Measurements from ENCODE around the gene SLC22A5. TPM values are rescaled to one million over a fixed set of nuclear protein-coding genes. Genes with fewer than 3 reads are reported as not detected.
A peak's percentile ranks its signal among the peaks of the same experiment; 100 is the strongest.
"Not testable (repeated sequence)": the region's sequence is repeated elsewhere in the genome, so short reads cannot be mapped to it uniquely, and the experiment has no call there.

Gene SLC22A5
- total RNA-seq, 2 donors from 2014 or later = 7.4 to 9.6 TPM

DNA sequence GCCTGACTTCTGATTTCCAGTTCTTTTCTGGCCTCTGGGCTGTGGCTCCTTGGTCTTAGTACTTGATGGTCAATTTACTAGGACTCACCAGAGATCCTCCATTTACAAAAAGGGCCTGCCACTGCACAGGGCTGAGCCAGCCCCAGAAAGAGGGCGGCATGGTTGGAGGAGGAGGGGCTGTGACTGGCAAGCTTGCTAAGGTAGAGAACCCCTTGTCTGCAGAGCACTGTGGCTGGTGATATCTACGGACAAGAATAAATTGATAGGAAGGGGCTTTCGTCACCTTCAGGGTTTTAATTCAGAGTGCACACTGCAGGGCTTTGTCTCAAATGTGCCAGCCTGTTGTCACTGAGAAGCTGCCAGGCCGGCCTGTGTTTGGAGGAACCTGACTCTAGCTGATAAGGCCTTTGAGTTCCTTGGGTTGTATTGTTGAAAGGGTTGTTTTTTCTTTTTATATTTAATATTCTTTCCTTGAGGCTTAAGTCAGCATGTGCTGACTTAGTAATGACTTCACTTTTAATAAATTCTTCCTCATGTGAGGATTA is 15.1 kb downstream of the SLC22A5 start:
- DNase-seq (ENCODE audit: low spot score) = no peak
- intact Hi-C loops (cut with DNase I) = loop anchor here in 1 of 2 donors (10.0 kb wide), 1 partner anchor 110 kb away; the partner anchor contains the start of gene IRF1

DNA sequence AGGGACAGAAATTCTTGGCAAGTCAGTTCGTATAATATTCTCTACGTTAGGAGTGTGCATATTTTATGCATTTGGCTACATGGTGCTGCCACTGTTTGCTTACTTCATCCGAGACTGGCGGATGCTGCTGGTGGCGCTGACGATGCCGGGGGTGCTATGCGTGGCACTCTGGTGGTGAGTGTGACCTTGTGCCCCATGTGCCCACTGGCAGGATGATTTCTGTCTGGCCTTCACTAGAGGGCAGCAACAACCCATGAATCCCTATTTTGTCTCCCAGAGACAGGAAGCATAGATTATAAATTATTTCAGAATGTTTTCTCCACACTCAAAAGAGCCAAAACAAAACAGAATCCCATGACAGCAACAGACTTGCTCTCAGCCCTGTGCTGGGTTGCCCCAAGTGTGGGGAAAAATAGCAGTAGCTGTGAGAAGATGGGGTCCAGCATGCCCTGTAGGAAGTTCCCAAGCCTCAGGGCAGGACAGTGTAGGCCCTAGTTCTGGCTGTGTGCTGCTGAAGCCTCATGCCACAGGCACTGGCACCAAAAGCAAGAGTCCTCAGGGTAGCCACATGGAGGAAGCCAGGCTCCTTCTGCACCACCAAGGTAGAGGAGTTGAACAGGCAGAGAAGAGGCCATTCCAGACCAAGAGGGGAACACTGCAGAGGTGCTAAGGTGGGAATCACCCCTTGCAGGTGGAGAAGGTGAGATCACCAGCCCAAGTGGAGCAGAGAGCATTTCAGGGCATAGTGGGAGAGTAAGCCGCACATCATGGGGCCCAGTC is 16.0 kb downstream of the SLC22A5 start:
- DNase-seq (ENCODE audit: low spot score) = no peak
- intact Hi-C loops (cut with DNase I) = loop anchor here (2.0 to 10.0 kb wide), 2 partner anchors 109 to 115 kb away; partner anchors contain the start of gene IRF1 (in 1 of the 2)

DNA sequence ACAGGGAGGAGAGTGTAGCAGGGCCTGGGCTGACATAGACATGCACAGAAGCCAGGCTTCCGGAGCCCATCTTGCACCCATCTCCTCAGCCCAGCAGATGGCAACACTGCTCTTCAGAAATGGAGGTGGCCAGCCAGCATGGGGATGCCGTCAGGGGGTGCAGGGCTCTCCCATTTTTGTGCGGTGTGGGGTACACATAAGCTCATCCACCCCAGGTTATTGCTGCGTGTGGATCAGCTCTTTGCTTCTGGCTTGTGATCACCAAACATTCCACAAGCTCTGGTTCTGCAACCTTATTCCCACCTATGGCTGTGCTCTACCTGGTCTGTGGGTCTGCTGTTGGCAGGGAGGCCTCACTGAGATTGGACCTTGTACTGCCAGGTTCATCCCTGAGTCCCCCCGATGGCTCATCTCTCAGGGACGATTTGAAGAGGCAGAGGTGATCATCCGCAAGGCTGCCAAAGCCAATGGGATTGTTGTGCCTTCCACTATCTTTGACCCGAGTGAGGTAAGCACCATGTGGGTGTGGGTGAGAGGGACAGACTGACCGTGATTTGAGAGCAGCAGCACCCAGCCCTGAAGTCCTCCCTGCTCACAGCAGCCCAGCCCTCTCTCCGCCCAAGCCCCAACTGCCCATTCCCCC is 17.3 kb downstream of the SLC22A5 start:
- intact Hi-C loops (cut with DNase I) = loop anchor here (2.0 to 10.0 kb wide), 2 partner anchors 108 to 114 kb away; partner anchors contain the start of gene IRF1 (in 1 of the 2)
- DNase-seq (ENCODE audit: low spot score) = peak; percentile 92

DNA sequence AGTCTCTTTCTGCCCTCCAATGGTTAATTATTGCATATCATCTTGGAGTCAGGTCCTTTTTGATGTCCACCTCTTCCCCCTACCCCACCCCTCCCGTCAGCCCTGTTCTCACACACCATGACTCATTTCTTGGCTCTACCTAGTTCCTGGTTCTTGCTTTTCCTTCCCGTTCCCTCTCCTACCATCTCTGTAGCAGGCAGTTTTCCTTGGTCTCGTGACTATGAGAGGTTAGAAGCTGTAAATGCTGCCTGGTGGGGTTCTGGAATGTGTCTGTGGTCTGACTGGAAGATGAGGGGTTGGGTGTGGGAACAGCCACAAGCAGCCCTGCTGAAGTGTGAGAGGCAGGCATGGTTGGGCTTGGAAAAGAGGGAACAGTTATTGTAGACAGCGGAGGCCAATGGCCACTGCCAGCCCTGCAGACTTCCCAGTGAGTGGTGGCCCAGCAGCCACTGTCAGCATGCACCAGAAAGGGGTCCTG is 18.2 kb downstream of the SLC22A5 start:
- no peak for DNase-seq (ENCODE audit: low spot score)
- intact Hi-C loops (cut with DNase I) = loop anchor here (2.0 to 10.0 kb wide), 2 partner anchors 107 to 113 kb away; partner anchors contain the start of gene IRF1 (in 1 of the 2)

DNA sequence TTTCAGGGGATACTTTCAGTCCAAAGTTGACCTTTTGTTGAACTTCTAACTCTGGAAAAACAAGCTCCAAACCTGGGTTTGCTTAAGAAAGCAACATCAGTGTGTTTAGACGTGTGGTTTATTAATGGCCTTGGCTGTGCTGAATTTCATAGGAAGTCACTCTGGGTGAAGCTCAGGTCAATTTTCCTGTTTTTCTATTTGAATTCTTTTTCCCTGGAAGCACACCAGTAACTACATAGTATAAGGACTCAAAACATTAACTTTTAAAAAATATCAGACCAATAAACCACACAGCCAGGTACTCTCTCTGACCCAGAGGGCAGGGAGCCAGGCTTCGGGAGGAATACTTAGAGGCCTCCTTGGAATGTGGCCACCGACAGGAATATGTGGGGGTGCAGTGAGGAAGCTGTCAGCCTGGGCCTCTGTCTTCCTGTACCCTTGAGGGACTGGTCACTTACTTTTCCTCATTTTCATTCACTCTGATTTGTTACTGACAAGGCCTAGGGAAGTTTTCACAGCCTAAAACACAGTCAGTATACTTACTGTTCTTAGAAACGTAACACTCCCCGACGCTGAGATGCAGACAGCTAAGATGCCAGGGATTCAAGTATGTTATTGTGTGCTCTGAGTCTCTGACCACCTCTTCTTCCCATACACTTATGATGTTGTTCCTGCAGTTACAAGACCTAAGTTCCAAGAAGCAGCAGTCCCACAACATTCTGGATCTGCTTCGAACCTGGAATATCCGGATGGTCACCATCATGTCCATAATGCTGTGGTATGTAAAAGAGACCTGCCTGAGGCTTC is 18.9 kb downstream of the SLC22A5 start:
- DNase-seq (ENCODE audit: low spot score) = no peak
- intact Hi-C loops (cut with DNase I) = loop anchor here in 1 of 2 donors (10.0 kb wide), 1 partner anchor 106 kb away; the partner anchor contains the start of gene IRF1

DNA sequence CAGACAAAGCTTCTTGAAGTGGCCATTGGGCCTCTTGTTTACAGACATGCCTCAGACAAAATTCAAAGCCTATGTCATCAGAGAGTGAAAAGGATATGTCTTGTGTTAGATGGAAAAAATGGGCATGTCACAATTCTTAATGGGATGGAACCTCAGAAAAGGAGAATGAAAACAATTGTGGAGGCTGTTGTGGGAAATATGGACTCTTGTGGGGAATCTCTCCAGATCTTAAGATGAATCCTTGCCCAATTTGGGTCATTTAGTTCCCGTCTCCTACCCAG is 19.5 kb downstream of the SLC22A5 start:
- intact Hi-C loops (cut with DNase I) = loop anchor here in 1 of 2 donors (10.0 kb wide), 1 partner anchor 106 kb away; the partner anchor contains the start of gene IRF1
- no peak for DNase-seq (ENCODE audit: low spot score)

DNA sequence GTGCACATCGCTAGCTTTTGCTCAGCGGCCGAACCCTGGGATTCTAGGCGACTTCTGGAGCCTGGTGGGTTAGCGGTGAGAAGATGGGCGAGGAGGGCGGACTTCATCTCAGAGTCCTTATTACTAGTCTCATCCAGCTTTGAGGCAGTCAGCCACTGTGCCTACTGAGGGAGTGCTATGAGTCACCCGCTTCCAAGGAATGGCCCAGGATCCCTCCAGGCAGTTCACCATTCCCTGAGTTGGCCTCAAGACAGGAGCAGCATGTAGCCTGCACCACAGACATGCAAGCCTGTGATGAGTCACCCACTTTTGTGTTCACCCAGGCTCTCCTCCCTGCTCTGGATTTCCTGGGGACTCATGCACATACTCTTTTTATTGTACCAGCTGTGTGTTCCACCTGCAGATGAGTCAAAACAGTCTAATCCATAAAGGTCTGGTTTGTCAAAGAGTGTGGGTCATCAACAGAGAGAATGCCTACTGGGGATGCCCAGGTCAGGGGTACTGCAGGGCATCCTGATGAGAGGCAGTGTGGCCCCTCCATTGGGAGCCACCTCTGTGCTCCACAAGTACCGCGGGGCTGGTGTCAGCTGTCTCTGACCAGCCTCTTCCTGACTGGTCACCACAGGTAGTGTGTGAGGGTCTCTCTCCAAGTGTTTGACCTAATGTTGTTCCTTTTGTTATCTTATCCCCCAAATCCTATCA is 20.2 kb downstream of the SLC22A5 start:
- peak; percentile 86 for DNase-seq (ENCODE audit: low spot score)
- intact Hi-C loops (cut with DNase I) = loop anchor here in 1 of 2 donors (10.0 kb wide), 1 partner anchor 105 kb away; the partner anchor contains the start of gene IRF1

DNA sequence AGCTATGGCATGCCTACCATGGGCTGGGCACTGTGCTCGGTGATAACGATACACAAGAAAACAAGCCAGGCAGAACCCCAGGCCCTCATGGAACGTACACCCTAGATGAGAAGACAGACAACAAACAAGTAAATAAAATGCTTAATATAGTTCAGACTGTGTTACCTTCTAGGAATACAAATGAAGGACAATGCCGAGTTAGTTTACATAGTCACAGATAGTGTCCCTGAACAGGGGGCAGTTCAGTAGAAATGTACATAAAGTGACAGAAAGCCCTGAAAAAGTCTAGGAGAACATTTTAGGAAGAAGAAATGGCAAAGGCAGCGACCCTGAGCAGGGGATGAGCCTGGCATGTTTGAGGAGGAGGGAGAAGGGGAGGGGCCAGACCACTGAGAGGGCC is 21.7 kb downstream of the SLC22A5 start:
- intact Hi-C loops (cut with DNase I) = no loop called here
- DNase-seq (ENCODE audit: low spot score) = no peak

DNA sequence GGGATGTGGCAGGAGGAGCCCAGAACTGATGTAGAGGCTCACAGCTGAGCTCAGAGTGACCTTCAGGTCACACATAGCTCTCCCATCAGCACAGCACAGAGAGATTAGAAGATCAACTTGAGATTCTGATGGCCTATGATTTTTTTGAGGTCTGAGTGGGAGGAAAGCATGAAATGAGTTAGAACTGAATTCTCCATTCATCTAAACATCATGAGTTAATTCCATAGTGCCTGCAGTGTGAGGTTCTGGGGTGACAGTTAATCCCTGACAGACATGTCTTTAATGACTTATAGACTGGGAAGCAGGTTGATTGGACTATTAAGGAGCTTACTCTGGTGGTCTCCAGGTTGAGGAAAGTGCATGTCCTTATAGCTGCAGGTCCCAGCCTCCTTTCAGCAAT is 22.4 kb downstream of the SLC22A5 start:
- no peak for DNase-seq (ENCODE audit: low spot score)
- intact Hi-C loops (cut with DNase I) = no loop called here

DNA sequence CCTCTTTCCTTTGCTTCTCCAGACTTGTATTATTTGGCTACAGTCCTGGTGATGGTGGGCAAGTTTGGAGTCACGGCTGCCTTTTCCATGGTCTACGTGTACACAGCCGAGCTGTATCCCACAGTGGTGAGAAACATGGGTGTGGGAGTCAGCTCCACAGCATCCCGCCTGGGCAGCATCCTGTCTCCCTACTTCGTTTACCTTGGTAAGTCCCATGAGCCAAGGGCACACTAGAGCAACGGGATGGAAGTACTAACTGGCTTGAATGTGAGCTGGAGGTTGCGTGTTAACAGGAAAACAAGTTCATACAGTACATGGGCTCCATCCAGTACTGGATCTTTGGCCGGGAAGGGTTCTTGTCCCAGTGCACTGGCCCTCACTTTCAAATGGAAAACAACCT is 22.9 kb downstream of the SLC22A5 start:
- DNase-seq (ENCODE audit: low spot score) = no peak
- intact Hi-C loops (cut with DNase I) = no loop called here

DNA sequence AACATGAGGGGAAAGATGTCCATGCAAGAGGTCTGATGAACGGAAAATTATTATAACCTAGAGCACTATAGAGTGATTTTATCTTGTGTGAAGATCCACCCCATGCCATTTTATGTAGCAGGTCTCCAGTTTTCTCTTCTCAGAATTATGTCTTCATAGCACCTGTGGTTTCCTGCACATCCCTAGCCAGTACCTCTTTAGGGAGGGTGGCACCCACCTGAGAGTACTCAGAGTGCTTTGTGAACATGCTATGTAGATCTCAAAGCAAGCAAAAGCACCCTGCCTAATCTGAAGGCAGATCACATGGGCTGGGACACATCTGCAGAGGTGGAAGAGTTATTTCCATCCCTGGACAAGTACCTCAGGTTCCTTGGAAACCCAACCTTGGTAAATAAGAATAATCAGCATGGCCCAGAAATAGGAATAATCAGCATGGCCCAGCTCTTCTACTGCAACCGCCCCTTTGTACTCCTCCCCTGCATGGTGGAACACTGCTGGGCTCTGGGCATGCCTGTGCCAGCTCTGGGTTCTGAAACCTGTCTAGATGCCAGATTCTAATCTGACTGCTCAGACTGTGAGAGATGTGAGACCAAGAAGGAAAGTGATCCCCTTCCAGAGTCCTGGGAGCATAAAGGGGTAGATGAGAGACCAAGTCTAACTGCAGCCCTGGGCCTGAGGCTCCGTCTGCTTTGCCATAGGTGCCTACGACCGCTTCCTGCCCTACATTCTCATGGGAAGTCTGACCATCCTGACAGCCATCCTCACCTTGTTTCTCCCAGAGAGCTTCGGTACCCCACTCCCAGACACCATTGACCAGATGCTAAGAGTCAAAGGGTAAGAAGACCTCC is 23.7 kb downstream of the SLC22A5 start:
- DNase-seq (ENCODE audit: low spot score) = no peak
- intact Hi-C loops (cut with DNase I) = no loop called here

DNA sequence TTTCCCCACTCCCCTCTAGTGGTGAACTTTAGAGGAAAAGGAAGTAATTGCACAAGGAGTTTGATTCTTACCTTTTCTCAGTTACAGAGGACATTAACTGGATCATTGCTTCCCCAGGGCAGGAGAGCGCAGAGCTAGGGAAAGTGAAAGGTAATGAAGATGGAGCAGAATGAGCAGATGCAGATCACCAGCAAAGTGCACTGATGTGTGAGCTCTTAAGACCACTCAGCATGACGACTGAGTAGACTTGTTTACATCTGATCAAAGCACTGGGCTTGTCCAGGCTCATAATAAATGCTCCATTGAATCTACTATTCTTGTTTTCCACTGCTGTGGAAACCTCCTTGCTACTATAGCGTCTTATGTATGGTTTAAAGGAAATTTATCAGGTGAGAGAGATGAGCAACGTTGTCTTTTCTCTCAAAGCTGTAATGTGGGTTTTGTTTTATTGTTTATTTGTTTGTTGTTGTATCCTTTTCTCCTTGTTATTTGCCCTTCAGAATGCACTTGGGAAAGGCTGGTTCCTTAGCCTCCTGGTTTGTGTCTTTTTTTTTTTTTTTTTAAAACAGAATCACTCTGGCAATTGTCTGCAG is 25.3 kb downstream of the SLC22A5 start:
- intact Hi-C loops (cut with DNase I) = no loop called here

DNA sequence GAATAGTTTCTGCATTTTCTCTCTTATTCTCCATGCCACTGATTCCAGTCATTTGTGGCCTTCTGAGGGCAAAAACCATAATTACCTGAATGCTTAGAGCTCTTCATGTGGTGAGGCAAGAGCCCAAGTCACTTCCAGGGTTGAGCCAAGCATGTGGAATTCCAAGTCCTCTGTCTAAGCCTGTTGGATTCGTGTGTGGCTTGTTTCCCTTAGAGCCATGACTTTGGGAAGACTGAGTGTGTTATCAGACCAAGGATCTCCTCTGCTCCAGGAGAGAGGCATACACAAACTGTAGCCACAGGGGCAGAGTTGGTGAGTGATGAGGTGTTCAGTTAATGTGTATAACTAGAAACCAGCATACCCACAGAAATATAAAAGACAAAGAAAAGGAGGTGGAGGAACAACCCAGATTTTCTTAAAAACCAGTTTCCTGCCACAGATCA is 27.1 kb downstream of the SLC22A5 start:
- no peak for DNase-seq (ENCODE audit: low spot score)
- intact Hi-C loops (cut with DNase I) = no loop called here

More for the DNA sequence above, 25.3 kb downstream of the SLC22A5 start:
- no peak for DNase-seq (ENCODE audit: low spot score)

DNA sequence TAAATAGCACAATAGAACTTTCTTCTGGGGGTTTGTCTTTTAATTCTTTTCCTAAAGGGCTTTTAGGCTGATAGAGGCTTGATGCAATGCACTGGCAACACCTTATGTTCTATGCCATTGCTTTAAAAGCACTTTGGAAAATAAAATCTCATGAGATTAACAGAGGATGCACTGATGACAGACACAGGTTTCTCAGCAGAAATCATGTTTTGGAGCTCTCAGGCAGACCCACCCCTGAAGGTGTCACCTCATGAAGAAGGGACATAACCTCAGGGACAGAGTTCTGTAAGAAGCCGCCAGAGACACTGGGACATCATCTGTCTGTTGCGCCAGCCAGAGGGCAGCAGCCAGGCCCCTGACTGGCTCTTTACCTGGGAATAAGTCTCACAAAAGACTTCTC is 27.7 kb downstream of the SLC22A5 start:
- DNase-seq (ENCODE audit: low spot score) = no peak
- intact Hi-C loops (cut with DNase I) = no loop called here

DNA sequence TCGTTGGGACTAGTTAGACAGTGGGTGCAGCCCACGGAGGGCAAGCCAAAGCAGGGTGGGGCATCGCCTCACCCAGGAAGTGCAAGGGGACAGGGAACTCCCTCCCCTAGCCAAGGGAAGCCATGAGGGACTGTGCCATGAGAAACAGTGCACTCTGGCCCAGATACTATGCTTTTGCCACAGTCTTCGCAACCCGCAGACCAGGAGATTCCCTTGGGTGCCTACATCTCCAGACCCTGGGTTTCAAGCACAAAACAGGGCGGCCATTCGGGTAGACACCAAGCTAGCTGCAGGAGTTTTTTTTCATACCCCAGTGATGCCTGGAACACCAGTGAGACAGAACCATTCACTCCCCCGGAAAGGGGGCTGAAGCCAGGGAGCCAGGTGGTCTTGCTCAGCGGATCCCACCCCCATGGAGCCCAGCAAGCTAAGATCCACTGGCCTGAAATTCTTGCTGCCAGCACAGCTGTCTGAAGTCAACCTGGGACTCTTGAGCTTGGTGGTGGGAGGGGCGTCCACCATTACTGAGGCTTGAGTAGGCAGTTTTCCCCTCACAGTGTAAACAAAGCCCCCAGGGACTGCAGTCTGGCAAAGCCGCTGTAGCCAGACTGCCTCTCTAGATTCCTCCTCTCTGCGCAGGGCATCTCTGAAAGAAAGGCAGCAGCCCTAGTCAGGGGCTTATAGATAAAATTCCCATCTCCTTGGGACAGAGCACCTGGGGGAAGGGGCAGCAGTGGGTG is 28.6 kb downstream of the SLC22A5 start:
- DNase-seq (ENCODE audit: low spot score); intact Hi-C loops (cut with DNase I): not testable (repeated sequence)

DNA sequence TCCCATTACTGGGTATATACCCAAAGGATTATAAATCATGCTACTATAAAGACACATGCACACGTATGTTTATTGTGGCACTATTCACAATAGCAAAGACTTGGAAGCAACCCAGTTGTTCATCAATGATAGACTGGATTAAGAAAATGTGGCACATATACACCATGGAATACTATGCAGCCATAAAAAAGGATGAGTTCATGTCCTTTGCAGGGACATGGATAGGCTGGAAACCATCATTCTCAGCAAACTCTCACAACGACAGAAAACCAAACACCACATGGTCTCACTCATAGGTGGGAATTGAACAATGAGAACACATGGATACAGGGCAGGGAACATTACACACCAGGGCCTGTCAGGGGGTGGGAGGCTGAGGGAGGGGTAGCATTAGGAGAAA is 34.5 kb downstream of the SLC22A5 start:
- intact Hi-C loops (cut with DNase I); DNase-seq (ENCODE audit: low spot score): not testable (repeated sequence)

DNA sequence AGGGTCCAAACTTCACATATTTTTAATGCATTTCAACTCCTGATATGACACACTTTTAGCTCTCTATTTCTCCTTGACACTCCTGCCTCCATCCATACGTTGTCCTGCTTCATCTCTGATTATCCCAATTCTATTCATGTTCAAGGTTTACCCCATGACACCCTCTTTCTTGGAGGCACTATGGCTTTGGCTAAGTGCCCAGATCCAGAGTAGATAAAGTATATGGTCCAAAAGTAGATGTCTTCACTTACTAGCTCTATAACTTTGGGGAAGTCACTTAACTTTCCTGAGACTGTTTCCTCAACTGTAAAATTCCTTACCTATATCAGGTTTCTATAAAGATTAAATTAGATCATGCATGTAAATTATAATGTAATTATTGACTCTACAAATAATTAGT is 36.1 kb downstream of the SLC22A5 start:
- intact Hi-C loops (cut with DNase I) = no loop called here
- DNase-seq (ENCODE audit: low spot score) = no peak

Data from posterior vena cava (tissue), 2 donors.